ENCODE measurements around the gene GRIN1. TPM values are rescaled to one million over a fixed set of nuclear protein-coding genes. Genes with fewer than 3 reads are reported as not detected.

Gene GRIN1
- total and polyA plus RNA-seq, 2 of the 13 experiments (the other 11 are each of a cell fraction or from before 2014, with no cell fraction given) = 0.13 TPM; not detected in 1

GRCh38 chr9:137195525-137196220 lies 56.7 kb downstream of the GRIN1 start (continued):
- TF ChIP-seq ZNF574 (CRISPR knock-in tag; IDR thresholded peaks at IDR 0.05) (peak; percentile 13; the same call in 1 of the 2 replicates), ZNF567 (CRISPR knock-in tag; IDR thresholded peaks at IDR 0.05; ENCODE audit: borderline replicate concordance) (no peak), ZNF598 (CRISPR knock-in tag; IDR thresholded peaks at IDR 0.05; ENCODE audit: borderline replicate concordance) (no peak), REL (CRISPR knock-in tag; conservative IDR thresholded peaks at IDR 0.05) (no peak), ZNF484 (CRISPR knock-in tag; IDR thresholded peaks at IDR 0.05; ENCODE audit: borderline replicate concordance, low read depth) (no peak), SRSF9 (IDR thresholded peaks at IDR 0.05; ENCODE audit: borderline replicate concordance, insufficient read depth, low read depth, low read length, poor library complexity, severe bottlenecking) (no peak), ZBTB21 (CRISPR knock-in tag; IDR thresholded peaks at IDR 0.05) (no peak), ZFX (CRISPR knock-in tag; IDR thresholded peaks at IDR 0.05; ENCODE audit: low read depth) (peak; percentile 18; the same call in 1 of the 2 replicates), POGK (CRISPR knock-in tag; conservative IDR thresholded peaks at IDR 0.05) (0 out of 2 replicates have a peak, but pooled peaks have one; percentile 34), ATF5 (CRISPR knock-in tag; IDR thresholded peaks at IDR 0.05; ENCODE audit: low read depth) (no peak), ZMYM3 (CRISPR knock-in tag; IDR thresholded peaks at IDR 0.05) (peak; percentile 91), ZNF143 (CRISPR knock-in tag; IDR thresholded peaks at IDR 0.05) (no peak), JUND (CRISPR knock-in tag; IDR thresholded peaks at IDR 0.05) (no peak)
- TF ChIP-seq, protein P1, sequence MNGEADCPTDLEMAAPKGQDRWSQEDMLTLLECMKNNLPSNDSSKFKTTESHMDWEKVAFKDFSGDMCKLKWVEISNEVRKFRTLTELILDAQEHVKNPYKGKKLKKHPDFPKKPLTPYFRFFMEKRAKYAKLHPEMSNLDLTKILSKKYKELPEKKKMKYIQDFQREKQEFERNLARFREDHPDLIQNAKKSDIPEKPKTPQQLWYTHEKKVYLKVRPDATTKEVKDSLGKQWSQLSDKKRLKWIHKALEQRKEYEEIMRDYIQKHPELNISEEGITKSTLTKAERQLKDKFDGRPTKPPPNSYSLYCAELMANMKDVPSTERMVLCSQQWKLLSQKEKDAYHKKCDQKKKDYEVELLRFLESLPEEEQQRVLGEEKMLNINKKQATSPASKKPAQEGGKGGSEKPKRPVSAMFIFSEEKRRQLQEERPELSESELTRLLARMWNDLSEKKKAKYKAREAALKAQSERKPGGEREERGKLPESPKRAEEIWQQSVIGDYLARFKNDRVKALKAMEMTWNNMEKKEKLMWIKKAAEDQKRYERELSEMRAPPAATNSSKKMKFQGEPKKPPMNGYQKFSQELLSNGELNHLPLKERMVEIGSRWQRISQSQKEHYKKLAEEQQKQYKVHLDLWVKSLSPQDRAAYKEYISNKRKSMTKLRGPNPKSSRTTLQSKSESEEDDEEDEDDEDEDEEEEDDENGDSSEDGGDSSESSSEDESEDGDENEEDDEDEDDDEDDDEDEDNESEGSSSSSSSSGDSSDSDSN (CRISPR knock-in tag; IDR thresholded peaks at IDR 0.05) = 0 out of 2 replicates have a peak, but pooled peaks have one; percentile 17
- TF ChIP-seq, protein P2, sequence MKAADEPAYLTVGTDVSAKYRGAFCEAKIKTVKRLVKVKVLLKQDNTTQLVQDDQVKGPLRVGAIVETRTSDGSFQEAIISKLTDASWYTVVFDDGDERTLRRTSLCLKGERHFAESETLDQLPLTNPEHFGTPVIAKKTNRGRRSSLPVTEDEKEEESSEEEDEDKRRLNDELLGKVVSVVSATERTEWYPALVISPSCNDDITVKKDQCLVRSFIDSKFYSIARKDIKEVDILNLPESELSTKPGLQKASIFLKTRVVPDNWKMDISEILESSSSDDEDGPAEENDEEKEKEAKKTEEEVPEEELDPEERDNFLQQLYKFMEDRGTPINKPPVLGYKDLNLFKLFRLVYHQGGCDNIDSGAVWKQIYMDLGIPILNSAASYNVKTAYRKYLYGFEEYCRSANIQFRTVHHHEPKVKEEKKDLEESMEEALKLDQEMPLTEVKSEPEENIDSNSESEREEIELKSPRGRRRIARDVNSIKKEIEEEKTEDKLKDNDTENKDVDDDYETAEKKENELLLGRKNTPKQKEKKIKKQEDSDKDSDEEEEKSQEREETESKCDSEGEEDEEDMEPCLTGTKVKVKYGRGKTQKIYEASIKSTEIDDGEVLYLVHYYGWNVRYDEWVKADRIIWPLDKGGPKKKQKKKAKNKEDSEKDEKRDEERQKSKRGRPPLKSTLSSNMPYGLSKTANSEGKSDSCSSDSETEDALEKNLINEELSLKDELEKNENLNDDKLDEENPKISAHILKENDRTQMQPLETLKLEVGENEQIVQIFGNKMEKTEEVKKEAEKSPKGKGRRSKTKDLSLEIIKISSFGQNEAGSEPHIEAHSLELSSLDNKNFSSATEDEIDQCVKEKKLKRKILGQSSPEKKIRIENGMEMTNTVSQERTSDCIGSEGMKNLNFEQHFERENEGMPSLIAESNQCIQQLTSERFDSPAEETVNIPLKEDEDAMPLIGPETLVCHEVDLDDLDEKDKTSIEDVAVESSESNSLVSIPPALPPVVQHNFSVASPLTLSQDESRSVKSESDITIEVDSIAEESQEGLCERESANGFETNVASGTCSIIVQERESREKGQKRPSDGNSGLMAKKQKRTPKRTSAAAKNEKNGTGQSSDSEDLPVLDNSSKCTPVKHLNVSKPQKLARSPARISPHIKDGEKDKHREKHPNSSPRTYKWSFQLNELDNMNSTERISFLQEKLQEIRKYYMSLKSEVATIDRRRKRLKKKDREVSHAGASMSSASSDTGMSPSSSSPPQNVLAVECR (CRISPR knock-in tag; IDR thresholded peaks at IDR 0.05; ENCODE audit: borderline replicate concordance) = peak; percentile 34; the same call in 1 of the 2 replicates

All from HepG2 (cell line).